Activated CD4-positive, alpha-beta T cell treated with anti-CD3 and anti-CD28 coated beads, Interleukin-2, amount 10 ng/mL, durations not matched to agents 7 days and 5 days (primary cell): ENCODE measurements around the gene OLFML2B. TPM values are rescaled to one million over a fixed set of nuclear protein-coding genes. Genes with fewer than 3 reads are reported as not detected.

Experiments used
- CTCF ChIA-PET: fragments of 350-600 bp; sonication (Branson Sonifier 250); formaldehyde crosslinking; loops from one replicate; lab custom pipeline; 2021; ENCODE audit warnings: antibody characterized with exemption; lab: Charles Lee
- POLR2A ChIA-PET: fragments of 350-600 bp; sonication (Branson Sonifier 250); formaldehyde crosslinking; loops from one replicate; lab custom pipeline; 2021; ENCODE audit warnings: antibody characterized with exemption; lab: Charles Lee
- DNase-seq: peaks from one replicate; pipeline ENCODE4 v3.0.0-alpha.2; 2020
- H3K27ac Mint-ChIP-seq: one replicate; pipeline ENCODE4 v1.8.0; 2021; ENCODE audit warnings: mild to moderate bottlenecking, moderate library complexity, mixed read lengths
- H3K27me3 Mint-ChIP-seq: one replicate; pipeline ENCODE4 v1.8.0; 2021; ENCODE audit warnings: mixed read lengths
- H3K36me3 Mint-ChIP-seq: one replicate; pipeline ENCODE4 v1.8.0; 2021; ENCODE audit warnings: low read depth, mixed read lengths
- H3K4me1 Mint-ChIP-seq: one replicate; pipeline ENCODE4 v1.8.0; 2021; ENCODE audit warnings: mixed read lengths
- H3K4me3 Mint-ChIP-seq: one replicate; pipeline ENCODE4 v1.8.0; 2021; ENCODE audit warnings: mild to moderate bottlenecking, moderate library complexity, mixed read lengths
- H3K9me3 Mint-ChIP-seq: one replicate; pipeline ENCODE4 v1.8.0; 2021; ENCODE audit warnings: mixed read lengths
- total RNA-seq, 2 experiments: library from RNA; stranded (reverse); gene quantifications; one replicate each; pipeline ENCODE4 v1.2.3, GENCODE V29; 2021

The OLFML2B gene
- total RNA-seq, 2 experiments from 2014 or later, result not detected

DNA sequence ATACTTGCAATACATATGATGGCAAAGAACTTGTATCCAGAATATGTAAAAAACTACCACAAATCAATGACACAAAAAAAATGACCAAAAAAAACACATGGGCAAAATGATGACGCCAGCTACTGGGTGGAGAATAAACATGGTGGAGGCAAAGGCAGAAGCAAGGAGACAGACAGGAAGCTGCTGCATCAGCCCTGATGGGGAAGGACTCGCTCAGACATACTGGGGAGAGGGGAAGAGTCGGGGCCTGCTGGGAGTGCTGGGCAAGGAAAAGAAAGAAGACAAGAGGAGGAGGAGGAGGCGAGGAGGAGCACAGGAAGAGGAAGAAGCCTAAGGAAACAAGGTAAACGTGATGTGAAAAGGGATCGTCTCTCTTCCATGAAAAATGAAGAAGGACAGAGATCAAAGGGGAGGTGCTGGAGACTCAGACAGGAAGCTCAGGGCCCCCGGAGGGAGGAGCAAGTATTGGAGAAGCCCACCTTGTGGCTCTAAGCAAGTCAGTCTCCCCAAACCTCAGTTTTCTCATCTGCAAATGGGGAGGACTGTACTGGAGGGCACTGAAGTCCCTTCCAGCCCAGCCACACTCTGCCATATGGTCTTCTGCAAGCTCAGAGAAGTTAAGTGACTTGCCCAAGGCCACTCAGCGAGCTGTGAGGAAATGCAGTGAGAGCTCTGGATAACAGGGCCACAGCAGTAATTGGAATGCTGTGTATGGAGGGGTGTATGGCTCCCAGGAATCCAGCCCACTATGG, 24.2 kb downstream of the OLFML2B start:
- H3K4me1 Mint-ChIP-seq, result peaks cover 6% of the 10 kb centered on the region
- no peaks in the 10 kb centered on the region for H3K36me3 Mint-ChIP-seq
- no peak for DNase-seq
- H3K27me3 Mint-ChIP-seq, result no peaks in the 10 kb centered on the region
- no peaks in the 10 kb centered on the region for H3K9me3 Mint-ChIP-seq
- H3K4me3 Mint-ChIP-seq, result no peak overlapping the region
- H3K27ac Mint-ChIP-seq, result no peak overlapping the region
- CTCF ChIA-PET, result interaction anchor here (0.8 kb wide), 1 partner anchor 145 kb away, joined by 3 read pairs; no protein-coding TSS in a partner anchor
- POLR2A ChIA-PET, result no interaction called here

DNA sequence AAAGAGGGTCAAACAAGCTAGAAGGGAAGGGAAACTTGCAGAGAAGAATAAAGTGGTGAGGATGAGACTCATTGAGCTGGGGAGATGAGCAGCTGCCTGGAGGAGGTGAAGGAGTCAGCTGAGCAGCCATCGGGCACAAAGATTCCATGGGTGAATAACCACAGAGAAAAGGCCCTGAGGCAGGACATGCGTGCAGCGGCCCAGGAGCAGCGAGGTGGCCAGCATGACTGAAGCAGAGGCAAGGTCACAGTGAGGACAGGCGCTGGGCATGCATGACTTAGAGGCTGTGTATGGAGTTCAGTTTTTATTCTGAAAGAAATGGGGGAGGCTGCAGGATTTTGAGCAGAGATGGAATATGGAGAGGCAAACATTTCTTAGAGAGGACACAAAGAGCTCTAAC, 24.9 kb downstream of the OLFML2B start:
- POLR2A ChIA-PET, result no interaction called here
- no peaks in the 10 kb centered on the region for H3K36me3 Mint-ChIP-seq

DNA sequence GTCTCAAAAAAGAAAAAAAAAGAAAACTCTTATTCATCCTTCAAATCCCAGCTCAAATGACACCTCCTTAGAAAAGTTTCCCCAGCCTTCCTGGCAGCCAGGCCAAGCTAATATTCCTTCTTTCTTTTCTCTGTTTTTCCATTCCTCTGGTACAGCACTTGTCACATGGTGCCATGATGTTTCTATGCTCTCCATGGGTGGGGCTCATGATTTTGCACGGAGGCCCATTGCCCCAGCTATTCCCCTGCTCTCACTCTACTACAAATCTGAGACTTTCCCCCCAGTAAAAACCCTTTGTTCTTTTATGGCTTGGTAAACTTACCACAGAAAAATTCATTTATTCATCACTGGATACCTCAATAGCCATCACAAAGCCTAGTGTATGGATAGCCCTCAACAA, 26.5 kb downstream of the OLFML2B start:
- DNase-seq, result no peak
- CTCF ChIA-PET, result no interaction called here
- H3K27ac Mint-ChIP-seq, result no peak overlapping the region
- no peaks in the 10 kb centered on the region for H3K27me3 Mint-ChIP-seq
- POLR2A ChIA-PET, result no interaction called here
- H3K4me3 Mint-ChIP-seq, result no peak overlapping the region
- H3K4me1 Mint-ChIP-seq, result no peaks in the 10 kb centered on the region
- no peaks in the 10 kb centered on the region for H3K36me3 Mint-ChIP-seq
- no peaks in the 10 kb centered on the region for H3K9me3 Mint-ChIP-seq

More for the DNA sequence above, 24.9 kb downstream of the OLFML2B start:
- H3K27ac Mint-ChIP-seq, result no peak overlapping the region
- no peaks in the 10 kb centered on the region for H3K27me3 Mint-ChIP-seq
- no peak overlapping the region for H3K4me3 Mint-ChIP-seq
- H3K4me1 Mint-ChIP-seq, result peaks cover 4% of the 10 kb centered on the region
- CTCF ChIA-PET, result interaction anchor here (0.8 kb wide), 1 partner anchor 145 kb away, joined by 3 read pairs; no protein-coding TSS in a partner anchor
- H3K9me3 Mint-ChIP-seq, result no peaks in the 10 kb centered on the region
- no peak for DNase-seq

DNA sequence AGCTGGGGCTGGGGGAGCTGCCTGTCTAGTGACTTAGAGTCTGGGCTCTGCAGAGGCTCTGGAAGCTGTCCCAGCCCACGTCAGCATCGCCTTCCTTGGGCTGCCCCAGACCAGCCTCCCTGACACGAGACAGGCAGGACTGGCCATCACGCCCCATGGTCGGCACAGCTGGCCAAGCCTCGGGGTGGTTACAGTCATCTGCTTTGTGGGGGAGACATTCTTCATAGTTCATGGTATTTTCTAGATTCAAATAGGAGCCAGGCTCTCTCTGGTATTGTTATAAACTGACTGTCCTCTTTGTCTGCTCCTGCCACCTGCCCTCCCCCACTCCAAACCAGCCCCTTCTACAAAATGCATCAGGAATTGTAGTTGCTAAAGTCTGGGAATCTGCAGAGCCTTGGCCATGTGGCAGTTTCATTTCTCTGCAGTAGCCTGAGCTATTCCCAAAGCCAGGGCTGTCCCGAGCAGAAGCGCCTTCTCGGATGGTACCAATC, 29.4 kb downstream of the OLFML2B start:
- Mint-ChIP-seq H3K4me1 (no peaks in the 10 kb centered on the region), H3K9me3 (no peaks in the 10 kb centered on the region), H3K27me3 (no peaks in the 10 kb centered on the region), H3K4me3 (no peak overlapping the region), H3K36me3 (no peaks in the 10 kb centered on the region), H3K27ac (no peak overlapping the region)
- no peak for DNase-seq
- ChIA-PET CTCF (no interaction called here), POLR2A (no interaction called here)

GRCh38 chr1:161993576-161993975, 30.1 kb downstream of the OLFML2B start:
- no peak overlapping the region for H3K4me3 Mint-ChIP-seq
- CTCF ChIA-PET, result no interaction called here
- POLR2A ChIA-PET, result no interaction called here
- no peaks in the 10 kb centered on the region for H3K36me3 Mint-ChIP-seq
- DNase-seq, result no peak
- no peaks in the 10 kb centered on the region for H3K27me3 Mint-ChIP-seq
- H3K9me3 Mint-ChIP-seq, result no peaks in the 10 kb centered on the region
- no peak overlapping the region for H3K27ac Mint-ChIP-seq
- H3K4me1 Mint-ChIP-seq, result no peaks in the 10 kb centered on the region

DNA sequence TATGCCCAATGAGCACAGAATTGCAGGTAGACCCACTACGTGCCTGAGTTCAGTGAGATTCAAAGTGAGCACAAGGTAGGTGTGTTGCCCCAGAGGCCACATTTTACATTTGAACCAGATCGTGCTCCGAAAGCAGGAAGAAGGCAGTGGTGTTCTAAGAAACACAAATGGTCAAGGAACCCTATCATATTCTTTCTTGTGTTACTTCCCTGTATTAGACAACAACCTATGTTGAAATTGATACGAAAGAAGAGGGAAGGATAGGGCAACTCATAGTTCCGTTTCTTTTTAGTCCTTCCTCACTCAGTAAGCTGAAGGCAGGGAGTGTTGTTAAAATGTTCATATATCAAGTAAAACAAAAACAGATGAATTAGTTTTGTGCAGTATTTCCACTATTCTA, 33.9 kb downstream of the OLFML2B start:
- no peak overlapping the region for H3K4me3 Mint-ChIP-seq
- H3K27ac Mint-ChIP-seq, result no peak overlapping the region
- no peak for DNase-seq
- H3K36me3 Mint-ChIP-seq, result no peaks in the 10 kb centered on the region
- ChIA-PET POLR2A (no interaction called here), CTCF (no interaction called here)
- H3K4me1 Mint-ChIP-seq, result no peaks in the 10 kb centered on the region
- H3K9me3 Mint-ChIP-seq, result peaks cover 3% of the 10 kb centered on the region
- H3K27me3 Mint-ChIP-seq, result no peaks in the 10 kb centered on the region

- H3K9me3 Mint-ChIP-seq, result peaks cover 3% of the 10 kb centered on the region
- DNase-seq, result no peak
- no peaks in the 10 kb centered on the region for H3K36me3 Mint-ChIP-seq
- H3K4me1 Mint-ChIP-seq, result no peaks in the 10 kb centered on the region
- ChIA-PET CTCF (no interaction called here), POLR2A (no interaction called here)
- no peaks in the 10 kb centered on the region for H3K27me3 Mint-ChIP-seq
- H3K27ac Mint-ChIP-seq, result no peak overlapping the region
- no peak overlapping the region for H3K4me3 Mint-ChIP-seq
Measured at GRCh38 chr1:161989108-161989507, 34.6 kb downstream of the OLFML2B start.

GRCh38 chr1:161988413-161988812, 35.3 kb downstream of the OLFML2B start:
- Mint-ChIP-seq H3K4me3 (no peak overlapping the region), H3K9me3 (peaks cover 3% of the 10 kb centered on the region), H3K27me3 (no peaks in the 10 kb centered on the region), H3K4me1 (no peaks in the 10 kb centered on the region), H3K27ac (no peak overlapping the region), H3K36me3 (no peaks in the 10 kb centered on the region)
- ChIA-PET POLR2A (no interaction called here), CTCF (no interaction called here)
- DNase-seq, result no peak

DNA sequence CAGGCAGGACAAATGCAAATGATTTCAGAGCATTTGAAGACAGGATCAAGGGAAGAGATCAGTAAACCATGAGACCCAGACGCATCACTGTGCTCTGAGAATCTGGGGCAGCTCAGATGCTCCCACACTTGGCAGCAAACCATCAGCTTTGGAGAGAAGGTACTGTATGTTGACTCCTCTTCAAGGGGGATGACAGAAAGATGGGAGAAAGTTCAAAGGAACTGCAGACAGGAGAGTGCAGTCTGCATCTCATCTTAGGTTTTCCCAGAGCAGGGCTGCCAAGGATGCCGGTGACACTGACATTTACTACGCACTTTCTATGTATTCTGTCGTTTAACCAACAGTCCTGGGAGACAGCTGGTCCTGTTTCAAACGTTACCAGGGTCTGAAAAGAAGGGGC, 35.8 kb downstream of the OLFML2B start:
- ChIA-PET POLR2A (no interaction called here), CTCF (interaction anchor here (1.1 kb wide), 1 partner anchor 195 kb away, joined by 3 read pairs; no protein-coding TSS in a partner anchor)
- DNase-seq, result no peak
- Mint-ChIP-seq H3K27ac (no peak overlapping the region), H3K4me3 (no peak overlapping the region), H3K36me3 (no peaks in the 10 kb centered on the region), H3K9me3 (peaks cover 3% of the 10 kb centered on the region), H3K27me3 (no peaks in the 10 kb centered on the region), H3K4me1 (no peaks in the 10 kb centered on the region)

DNA sequence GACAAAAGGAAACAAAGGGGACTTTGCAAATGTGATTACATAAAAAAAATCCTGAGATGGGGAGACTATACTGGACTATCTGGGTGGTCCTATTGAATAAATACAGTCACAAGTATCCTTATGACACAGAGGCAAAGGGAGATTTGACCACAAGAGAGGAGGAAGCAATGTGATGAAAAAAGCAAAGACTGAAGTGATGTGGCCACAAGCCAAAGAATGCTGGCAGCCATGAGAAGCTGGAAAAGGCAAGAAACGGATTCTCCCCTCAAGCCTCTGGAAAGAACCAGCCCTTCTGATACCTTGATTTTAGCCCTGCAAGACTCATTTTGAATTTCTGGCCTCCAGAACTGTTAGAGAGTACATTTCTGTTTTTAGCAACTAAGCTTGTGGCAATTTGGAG, 36.4 kb downstream of the OLFML2B start:
- Mint-ChIP-seq H3K27me3 (no peaks in the 10 kb centered on the region), H3K4me1 (no peaks in the 10 kb centered on the region), H3K27ac (no peak overlapping the region), H3K36me3 (no peaks in the 10 kb centered on the region), H3K9me3 (peaks cover 3% of the 10 kb centered on the region), H3K4me3 (no peak overlapping the region)
- DNase-seq, result no peak
- ChIA-PET POLR2A (no interaction called here), CTCF (interaction anchor here (1.1 kb wide), 1 partner anchor 195 kb away, joined by 3 read pairs; no protein-coding TSS in a partner anchor)

- Mint-ChIP-seq H3K4me1 (no peaks in the 10 kb centered on the region), H3K27ac (no peak overlapping the region), H3K36me3 (no peaks in the 10 kb centered on the region), H3K27me3 (no peaks in the 10 kb centered on the region), H3K9me3 (peaks cover 3% of the 10 kb centered on the region), H3K4me3 (no peak overlapping the region)
- ChIA-PET POLR2A (no interaction called here), CTCF (interaction anchor here (0.9 kb wide), 1 partner anchor 10 kb away, joined by 3 read pairs; no protein-coding TSS in a partner anchor)
- no peak for DNase-seq
Measured at GRCh38 chr1:161986328-161986727, 37.3 kb downstream of the OLFML2B start.

GRCh38 chr1:161985301-161985822, 38.3 kb downstream of the OLFML2B start:
- Mint-ChIP-seq H3K4me3 (no peak overlapping the region), H3K27me3 (no peaks in the 10 kb centered on the region), H3K27ac (no peak overlapping the region), H3K36me3 (no peaks in the 10 kb centered on the region), H3K4me1 (no peaks in the 10 kb centered on the region), H3K9me3 (peaks cover 3% of the 10 kb centered on the region)
- CTCF ChIA-PET, result no interaction called here
- POLR2A ChIA-PET, result no interaction called here
- no peak for DNase-seq

- POLR2A ChIA-PET, result no interaction called here
- DNase-seq, result no peak
- H3K4me1 Mint-ChIP-seq, result no peaks in the 10 kb centered on the region
- no peaks in the 10 kb centered on the region for H3K36me3 Mint-ChIP-seq
- no peak overlapping the region for H3K27ac Mint-ChIP-seq
- no peak overlapping the region for H3K4me3 Mint-ChIP-seq
- CTCF ChIA-PET, result no interaction called here
- H3K9me3 Mint-ChIP-seq, result peaks cover 3% of the 10 kb centered on the region
- H3K27me3 Mint-ChIP-seq, result no peaks in the 10 kb centered on the region
Measured at GRCh38 chr1:161983725-161984124, 39.9 kb downstream of the OLFML2B start.
